Astrocyte of the spinal cord (primary cell): ENCODE data around the gene KIF3A.

Experiments used
- DNase-seq: peaks from one replicate; pipeline ENCODE4 v3.0.0; 2011; ENCODE audit warnings: low read depth, low spot score
- H3K4me3 ChIP-seq: 2 replicates; pipeline ENCODE4 v1.5.1; 2011; ENCODE audit warnings: low read depth, mild to moderate bottlenecking, low read length, moderate library complexity
- CTCF ChIP-seq: IDR thresholded peaks from 2 replicates; pipeline ENCODE4 v1.5.1; 2012; ENCODE audit warnings: low read depth, mild to moderate bottlenecking, low read length, inconsistent platforms
- in situ Hi-C: cut with HindIII; loops from 2 replicates; pipeline ENCODE4 v1.10.0; 2017; ENCODE audit warnings: low sequenced_read_pairs

The KIF3A gene

GRCh38 chr5:132687995-132688394, 49.4 kb downstream of the KIF3A start:
- in situ Hi-C loops: no loop called here
- no peak overlapping the region for H3K4me3 ChIP-seq
- no peak for DNase-seq
- no peak for TF ChIP-seq CTCF

- no peak for DNase-seq
- no peak overlapping the region for H3K4me3 ChIP-seq
- no peak for TF ChIP-seq CTCF
- in situ Hi-C loops: no loop called here
Measured at GRCh38 chr5:132686193-132686592, 51.2 kb downstream of the KIF3A start.

- H3K4me3 ChIP-seq: no peak overlapping the region
- no peak for TF ChIP-seq CTCF
- in situ Hi-C loops: no loop called here
- DNase-seq: no peak
Measured at GRCh38 chr5:132684922-132685720, 52.2 kb downstream of the KIF3A start.

- DNase-seq: no peak
- H3K4me3 ChIP-seq: no peak overlapping the region
- no peak for TF ChIP-seq CTCF
- in situ Hi-C loops: no loop called here
Measured at GRCh38 chr5:132684491-132684890, 52.9 kb downstream of the KIF3A start.

GRCh38 chr5:132681983-132682382, 55.4 kb downstream of the KIF3A start:
- DNase-seq: no peak
- in situ Hi-C loops: no loop called here
- no peak overlapping the region for H3K4me3 ChIP-seq
- no peak for TF ChIP-seq CTCF

- in situ Hi-C loops: no loop called here
- H3K4me3 ChIP-seq: no peak overlapping the region
- DNase-seq: no peak
- no peak for TF ChIP-seq CTCF
Measured at GRCh38 chr5:132681476-132681831, 55.9 kb downstream of the KIF3A start.
